SU-DHL-6 (cell line): ENCODE measurements around the gene ZNF25.
"Not testable (repeated sequence)": the region's sequence is repeated elsewhere in the genome, so short reads cannot be mapped to it uniquely, and the experiment has no call there.

Source experiments
- H2AFZ ChIP-seq: fragments of 200-600 bp; sonication (generic); 2 replicates; pipeline ENCODE4 v1.6.1; 2014; ENCODE audit warnings: low read depth, mild to moderate bottlenecking, moderate library complexity, mixed read lengths, antibody characterized with exemption, low read length; ENCODE audit not compliant: severe bottlenecking
- H3F3A ChIP-seq: fragments of 200-600 bp; shearing (Covaris generic); 2 replicates; pipeline ENCODE4 v1.6.0; 2016; ENCODE audit warnings: antibody characterized with exemption, mild to moderate bottlenecking; ENCODE audit not compliant: insufficient read depth
- H3K27ac ChIP-seq: fragments of 200-600 bp; sonication (generic); 2 replicates; pipeline ENCODE4 v1.5.1; 2016; ENCODE audit warnings: low read depth, mild to moderate bottlenecking, low read length, moderate library complexity, mixed read lengths
- H3K27me3 ChIP-seq: fragments of 200-600 bp; sonication (generic), shearing (Covaris generic); 2 replicates; pipeline ENCODE4 v1.6.0; 2014; ENCODE audit warnings: mild to moderate bottlenecking, low read length
- H3K36me3 ChIP-seq: fragments of 200-600 bp; sonication (generic); 2 replicates; pipeline ENCODE4 v1.6.1; 2014; ENCODE audit warnings: mild to moderate bottlenecking, low read length, mixed read lengths
- H3K4me2 ChIP-seq: fragments of 300-600, 200-600 bp; shearing (Covaris generic), sonication (generic); 2 replicates; pipeline ENCODE4 v1.6.0; 2014; ENCODE audit warnings: low read length, low read depth, mild to moderate bottlenecking; ENCODE audit not compliant: poor library complexity, severe bottlenecking
- H3K4me3 ChIP-seq: fragments of 200-600 bp; sonication (generic); 2 replicates; pipeline ENCODE4 v1.5.1; 2014; ENCODE audit warnings: antibody characterized with exemption, low read length, mild to moderate bottlenecking, mixed read lengths; ENCODE audit not compliant: insufficient read depth, poor library complexity, severe bottlenecking
- H3K79me2 ChIP-seq: fragments of 200-600 bp; sonication (generic); 2 replicates; pipeline ENCODE4 v1.6.1; 2014; ENCODE audit warnings: mild to moderate bottlenecking, low read length, moderate library complexity; ENCODE audit not compliant: insufficient read depth
- H3K9ac ChIP-seq: fragments of 200-600 bp; sonication (generic); 2 replicates; pipeline ENCODE4 v1.7.0; 2014; ENCODE audit warnings: mild to moderate bottlenecking, low read length
- H3K9me2 ChIP-seq: fragments of 200-600 bp; sonication (generic); replicated peaks from 2 replicates; pipeline ENCODE4 v1.6.1; 2014; ENCODE audit warnings: low read length; ENCODE audit not compliant: insufficient read depth
- H3K9me3 ChIP-seq: fragments of 200-600 bp; sonication (generic); 2 replicates; pipeline ENCODE4 v1.6.1; 2014; ENCODE audit warnings: low read length, mixed read lengths; ENCODE audit not compliant: insufficient read depth
- H4K20me1 ChIP-seq: fragments of 200-600 bp; sonication (generic); 2 replicates; pipeline ENCODE4 v1.6.1; 2014; ENCODE audit warnings: low read depth, mild to moderate bottlenecking, antibody characterized with exemption, low read length, moderate library complexity, mixed read lengths
- EZH2phosphoT487 ChIP-seq: fragments of 200-600 bp; sonication (generic), shearing (Covaris generic); conservative IDR thresholded peaks from 2 replicates; pipeline ENCODE4 v1.6.1; 2018; ENCODE audit warnings: mild to moderate bottlenecking, antibody characterized with exemption, low read length, moderate library complexity, mixed read lengths
- TF ChIP-seq, protein P1 (sequence below): fragments of 200-600 bp; sonication (generic); IDR thresholded peaks from one replicate; pipeline ENCODE4 v1.5.1; 2017; ENCODE audit warnings: antibody characterized with exemption, mild to moderate bottlenecking, low read length, moderate library complexity; ENCODE audit not compliant: insufficient read depth, poor library complexity, severe bottlenecking

The ZNF25 gene

GRCh38 chr10:37976091-37976879, at the start of gene ZNF25:
Gene ZNF25 (minus strand): TSS chr10:37976647. CDS start chr10:37971722, 4,925 bp downstream.
- H2AFZ ChIP-seq, result peak within 1 kb of the TSS; percentile 94
- no peaks in the 10 kb centered on the region for H3K9me2 ChIP-seq
- H3K79me2 ChIP-seq, result no peaks in the 10 kb centered on the region
- TF ChIP-seq, protein P1, sequence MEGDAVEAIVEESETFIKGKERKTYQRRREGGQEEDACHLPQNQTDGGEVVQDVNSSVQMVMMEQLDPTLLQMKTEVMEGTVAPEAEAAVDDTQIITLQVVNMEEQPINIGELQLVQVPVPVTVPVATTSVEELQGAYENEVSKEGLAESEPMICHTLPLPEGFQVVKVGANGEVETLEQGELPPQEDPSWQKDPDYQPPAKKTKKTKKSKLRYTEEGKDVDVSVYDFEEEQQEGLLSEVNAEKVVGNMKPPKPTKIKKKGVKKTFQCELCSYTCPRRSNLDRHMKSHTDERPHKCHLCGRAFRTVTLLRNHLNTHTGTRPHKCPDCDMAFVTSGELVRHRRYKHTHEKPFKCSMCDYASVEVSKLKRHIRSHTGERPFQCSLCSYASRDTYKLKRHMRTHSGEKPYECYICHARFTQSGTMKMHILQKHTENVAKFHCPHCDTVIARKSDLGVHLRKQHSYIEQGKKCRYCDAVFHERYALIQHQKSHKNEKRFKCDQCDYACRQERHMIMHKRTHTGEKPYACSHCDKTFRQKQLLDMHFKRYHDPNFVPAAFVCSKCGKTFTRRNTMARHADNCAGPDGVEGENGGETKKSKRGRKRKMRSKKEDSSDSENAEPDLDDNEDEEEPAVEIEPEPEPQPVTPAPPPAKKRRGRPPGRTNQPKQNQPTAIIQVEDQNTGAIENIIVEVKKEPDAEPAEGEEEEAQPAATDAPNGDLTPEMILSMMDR, result peak; percentile 89
- no peak for TF ChIP-seq EZH2phosphoT487
- H3K36me3 ChIP-seq, result no peaks in the 10 kb centered on the region
- H3K27me3 ChIP-seq, result no peaks in the 10 kb centered on the region
- no peaks in the 10 kb centered on the region for H4K20me1 ChIP-seq
- H3K27ac ChIP-seq, result peak within 1 kb of the TSS; percentile 65
- peak within 1 kb of the TSS; percentile 65 for H3K4me3 ChIP-seq
- no peaks in the 10 kb centered on the region for H3K9me3 ChIP-seq
- peak within 1 kb of the TSS; percentile 77 for H3K4me2 ChIP-seq
- peak within 1 kb of the TSS; percentile 75 for H3K9ac ChIP-seq
- H3F3A ChIP-seq, result 0 out of 2 replicates have a peak, but pooled peaks cover 3% of the 10 kb centered on the region

- Histone ChIP-seq H3K27me3 (no peaks in the 10 kb centered on the region), H3K79me2 (0 out of 2 replicates have a peak, but pooled peaks cover 7% of the 10 kb centered on the region), H3K36me3 (peaks cover 38% of the 10 kb centered on the region), H2AFZ (no peak overlapping the region), H3K27ac (peak overlapping the region; percentile 32; the same call in 1 of the 2 replicates), H3K9ac (no peak overlapping the region), H3K4me2 (peak overlapping the region; percentile 14), H3K9me3 (no peaks in the 10 kb centered on the region), H3K9me2 (no peaks in the 10 kb centered on the region), H3F3A (0 out of 2 replicates have a peak, but pooled peaks cover 11% of the 10 kb centered on the region), H4K20me1 (no peaks in the 10 kb centered on the region), H3K4me3 (no peak overlapping the region)
- no peak for TF ChIP-seq EZH2phosphoT487
- TF ChIP-seq, protein P1, result no peak
Measured at GRCh38 chr10:38025283-38025682, 48.8 kb upstream of the ZNF25 start.

DNA sequence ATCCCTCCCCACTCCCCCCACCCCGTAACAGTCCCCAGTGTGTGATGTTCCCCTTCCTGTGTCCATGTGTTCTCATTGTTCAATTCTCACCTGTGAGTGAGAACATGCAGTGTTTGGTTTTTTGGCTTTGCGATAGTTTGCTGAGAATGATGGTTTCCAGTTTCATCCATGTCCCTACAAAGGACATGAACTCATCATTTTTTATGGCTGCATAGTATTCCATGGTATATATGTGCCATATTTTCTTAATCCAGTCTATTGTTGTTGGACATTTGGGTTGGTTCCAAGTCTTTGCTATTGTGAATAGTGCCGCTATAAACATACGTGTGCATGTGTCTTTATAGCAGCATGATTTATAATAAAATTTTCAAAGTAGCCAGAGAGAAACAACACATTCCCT, 42.7 kb upstream of the ZNF25 start:
- Histone ChIP-seq H3K79me2 (peaks cover 13% of the 10 kb centered on the region), H3K36me3 (peaks cover 62% of the 10 kb centered on the region)
- not testable (repeated sequence) for H3F3A ChIP-seq, H3K4me2 ChIP-seq, H3K27ac ChIP-seq, H3K9me2 ChIP-seq, H3K9me3 ChIP-seq, H4K20me1 ChIP-seq, H3K27me3 ChIP-seq, H3K9ac ChIP-seq, H2AFZ ChIP-seq, H3K4me3 ChIP-seq

GRCh38 chr10:38016354-38016753, 39.9 kb upstream of the ZNF25 start:
- Histone ChIP-seq H2AFZ (no peak overlapping the region), H3K9me2 (no peaks in the 10 kb centered on the region), H4K20me1 (no peaks in the 10 kb centered on the region), H3K79me2 (peaks cover 34% of the 10 kb centered on the region), H3K27me3 (no peaks in the 10 kb centered on the region), H3K4me3 (no peak overlapping the region), H3K27ac (no peak overlapping the region), H3K36me3 (peaks cover 59% of the 10 kb centered on the region), H3K4me2 (no peak overlapping the region), H3K9ac (no peak overlapping the region), H3F3A (no peaks in the 10 kb centered on the region), H3K9me3 (peaks cover 2% of the 10 kb centered on the region; the same call in 1 of the 2 replicates)
- TF ChIP-seq, protein P1, result no peak
- no peak for TF ChIP-seq EZH2phosphoT487
